ENCODE measurements around the gene LTBP1. TPM values are rescaled to one million over a fixed set of nuclear protein-coding genes. Genes with fewer than 3 reads are reported as not detected.
A peak's percentile ranks its signal among the peaks of the same experiment; 100 is the strongest.
"Not testable (repeated sequence)": the region's sequence is repeated elsewhere in the genome, so short reads cannot be mapped to it uniquely, and the experiment has no call there.

The LTBP1 gene
- total RNA-seq, 2 experiments from 2014 or later: 61.1 to 82.6 TPM

DNA sequence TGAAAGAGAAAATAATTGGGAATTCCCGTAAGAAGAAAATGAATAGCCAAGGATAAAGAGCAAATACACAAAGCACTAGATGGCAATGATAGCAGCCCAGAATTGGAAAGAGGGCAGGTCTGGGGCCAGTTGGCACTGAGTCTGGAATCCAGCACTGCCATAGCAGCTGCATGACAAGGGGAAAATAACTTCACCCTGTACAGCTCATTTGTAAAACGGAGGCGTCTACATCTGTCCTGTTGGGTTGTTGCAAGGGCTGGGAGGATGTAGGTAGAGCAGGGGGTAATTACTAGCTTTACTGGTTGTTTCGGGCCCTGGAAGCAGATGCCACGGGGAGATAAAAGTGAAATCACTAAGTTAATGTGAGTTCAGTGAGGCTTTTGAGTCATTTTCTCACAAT, 419.7 kb downstream of the LTBP1 start:
- intact Hi-C loops (cut with micrococcal nuclease; ENCODE audit: unreplicated experiment): no loop called here
- DNase-seq (ENCODE audit: low spot score): no peak
- Histone ChIP-seq H3K4me1 (ENCODE audit: insufficient read depth, low read length, poor library complexity, severe bottlenecking) (no peaks in the 10 kb centered on the region), H2AFZ (ENCODE audit: low read length) (no peak overlapping the region), H3K27ac (ENCODE audit: low read depth, low read length, poor library complexity, severe bottlenecking) (no peak overlapping the region), H3K4me2 (ENCODE audit: low read length) (no peak overlapping the region), H3K79me2 (ENCODE audit: insufficient read depth, low read depth, low read length) (no peaks in the 10 kb centered on the region), H3K9me2 (ENCODE audit: insufficient read depth, low read length) (no peaks in the 10 kb centered on the region), H3K36me3 (ENCODE audit: insufficient read depth, low read length) (peaks cover 94% of the 10 kb centered on the region), H4K20me1 (ENCODE audit: insufficient read depth, low read length) (no peaks in the 10 kb centered on the region), H3K4me3 (ENCODE audit: low read depth, low read length, poor library complexity, severe bottlenecking) (no peak overlapping the region), H3K9me3 (ENCODE audit: low read length) (no peaks in the 10 kb centered on the region)
- CTCF ChIA-PET (ENCODE audit: unreplicated experiment): interaction anchor here (1.1 kb wide), 1 partner anchor 13 kb away, joined by 3 read pairs; no protein-coding TSS in a partner anchor
- BruUV-seq (replicated peaks): TSS peak; percentile 9
- POLR2A ChIA-PET: interaction anchor here (0.8 kb wide), 1 partner anchor 74 kb away, joined by 3 read pairs; no protein-coding TSS in a partner anchor
- no peak for TF ChIP-seq EZH2phosphoT487 (IDR thresholded peaks at IDR 0.05; ENCODE audit: borderline replicate concordance, low read depth, low read length)
- TF ChIP-seq, protein P1, sequence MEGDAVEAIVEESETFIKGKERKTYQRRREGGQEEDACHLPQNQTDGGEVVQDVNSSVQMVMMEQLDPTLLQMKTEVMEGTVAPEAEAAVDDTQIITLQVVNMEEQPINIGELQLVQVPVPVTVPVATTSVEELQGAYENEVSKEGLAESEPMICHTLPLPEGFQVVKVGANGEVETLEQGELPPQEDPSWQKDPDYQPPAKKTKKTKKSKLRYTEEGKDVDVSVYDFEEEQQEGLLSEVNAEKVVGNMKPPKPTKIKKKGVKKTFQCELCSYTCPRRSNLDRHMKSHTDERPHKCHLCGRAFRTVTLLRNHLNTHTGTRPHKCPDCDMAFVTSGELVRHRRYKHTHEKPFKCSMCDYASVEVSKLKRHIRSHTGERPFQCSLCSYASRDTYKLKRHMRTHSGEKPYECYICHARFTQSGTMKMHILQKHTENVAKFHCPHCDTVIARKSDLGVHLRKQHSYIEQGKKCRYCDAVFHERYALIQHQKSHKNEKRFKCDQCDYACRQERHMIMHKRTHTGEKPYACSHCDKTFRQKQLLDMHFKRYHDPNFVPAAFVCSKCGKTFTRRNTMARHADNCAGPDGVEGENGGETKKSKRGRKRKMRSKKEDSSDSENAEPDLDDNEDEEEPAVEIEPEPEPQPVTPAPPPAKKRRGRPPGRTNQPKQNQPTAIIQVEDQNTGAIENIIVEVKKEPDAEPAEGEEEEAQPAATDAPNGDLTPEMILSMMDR (conservative IDR thresholded peaks at IDR 0.05; ENCODE audit: low read length): no peak

DNA sequence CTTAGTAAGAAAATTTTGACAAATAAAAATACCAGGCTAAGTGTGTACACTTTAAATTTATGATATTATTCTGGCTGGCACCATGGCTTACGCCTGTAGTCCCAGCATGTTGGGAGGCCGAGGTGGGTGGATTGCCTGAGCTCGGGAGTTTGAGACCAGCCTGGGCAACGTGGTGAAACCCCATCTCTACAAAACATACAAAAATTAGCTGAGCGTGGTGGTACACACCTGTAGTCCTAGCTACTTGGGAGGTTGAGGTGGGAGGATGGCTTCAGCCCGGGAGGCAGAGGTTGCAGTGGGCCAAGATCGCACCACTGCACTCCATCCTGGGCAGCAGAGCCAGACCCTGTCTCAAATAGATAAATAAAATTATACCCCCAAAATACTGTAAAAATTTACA, 421.8 kb downstream of the LTBP1 start:
- POLR2A ChIA-PET; H3K4me3 ChIP-seq (ENCODE audit: low read depth, low read length, poor library complexity, severe bottlenecking); H3K27ac ChIP-seq (ENCODE audit: low read depth, low read length, poor library complexity, severe bottlenecking); H3K9me3 ChIP-seq (ENCODE audit: low read length); H2AFZ ChIP-seq (ENCODE audit: low read length); CTCF ChIA-PET (ENCODE audit: unreplicated experiment); H3K4me1 ChIP-seq (ENCODE audit: insufficient read depth, low read length, poor library complexity, severe bottlenecking); H4K20me1 ChIP-seq (ENCODE audit: insufficient read depth, low read length); H3K79me2 ChIP-seq (ENCODE audit: insufficient read depth, low read depth, low read length); intact Hi-C loops (cut with micrococcal nuclease; ENCODE audit: unreplicated experiment); H3K9me2 ChIP-seq (ENCODE audit: insufficient read depth, low read length); BruUV-seq (replicated peaks); H3K4me2 ChIP-seq (ENCODE audit: low read length); DNase-seq (ENCODE audit: low spot score): not testable (repeated sequence)
- H3K36me3 ChIP-seq (ENCODE audit: insufficient read depth, low read length): peaks cover 75% of the 10 kb centered on the region

DNA sequence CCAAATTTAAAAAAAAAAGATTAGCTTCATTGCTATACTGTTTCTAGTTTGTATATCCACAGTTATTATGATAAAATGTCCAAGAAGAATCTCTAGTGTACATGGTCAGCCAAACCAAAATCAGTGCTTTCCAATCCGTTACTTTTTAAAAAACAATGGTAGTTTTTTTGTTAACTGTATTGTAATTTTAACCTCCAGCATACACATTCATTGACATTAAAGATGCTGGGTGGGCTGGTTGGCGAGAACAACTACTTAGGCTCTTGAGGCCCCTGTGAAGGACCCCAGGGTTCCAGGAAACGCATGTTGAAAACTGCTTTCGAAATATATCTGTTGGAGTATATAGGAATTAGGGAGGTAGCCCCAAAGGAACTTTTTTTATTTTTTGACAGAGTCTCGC, 422.4 kb downstream of the LTBP1 start:
- Histone ChIP-seq H3K9me2 (ENCODE audit: insufficient read depth, low read length) (no peaks in the 10 kb centered on the region), H3K4me2 (ENCODE audit: low read length) (no peak overlapping the region), H3K79me2 (ENCODE audit: insufficient read depth, low read depth, low read length) (no peaks in the 10 kb centered on the region), H4K20me1 (ENCODE audit: insufficient read depth, low read length) (no peaks in the 10 kb centered on the region), H3K27ac (ENCODE audit: low read depth, low read length, poor library complexity, severe bottlenecking) (no peak overlapping the region), H3K36me3 (ENCODE audit: insufficient read depth, low read length) (peaks cover 68% of the 10 kb centered on the region), H3K4me3 (ENCODE audit: low read depth, low read length, poor library complexity, severe bottlenecking) (no peak overlapping the region), H3K9me3 (ENCODE audit: low read length) (no peaks in the 10 kb centered on the region), H3K4me1 (ENCODE audit: insufficient read depth, low read length, poor library complexity, severe bottlenecking) (no peaks in the 10 kb centered on the region), H2AFZ (ENCODE audit: low read length) (no peak overlapping the region)
- no peak for DNase-seq (ENCODE audit: low spot score)
- intact Hi-C loops (cut with micrococcal nuclease; ENCODE audit: unreplicated experiment): no loop called here
- TF ChIP-seq, protein P1 (conservative IDR thresholded peaks at IDR 0.05; ENCODE audit: low read length): no peak
- TF ChIP-seq EZH2phosphoT487 (IDR thresholded peaks at IDR 0.05; ENCODE audit: borderline replicate concordance, low read depth, low read length): no peak
- BruUV-seq (replicated peaks): no TSS peak
- CTCF ChIA-PET (ENCODE audit: unreplicated experiment): no interaction called here
- POLR2A ChIA-PET: no interaction called here
